Measurements from ENCODE around the gene PRR5L.
A peak's percentile ranks its signal among the peaks of the same experiment; 100 is the strongest.

PRR5L gene

DNA sequence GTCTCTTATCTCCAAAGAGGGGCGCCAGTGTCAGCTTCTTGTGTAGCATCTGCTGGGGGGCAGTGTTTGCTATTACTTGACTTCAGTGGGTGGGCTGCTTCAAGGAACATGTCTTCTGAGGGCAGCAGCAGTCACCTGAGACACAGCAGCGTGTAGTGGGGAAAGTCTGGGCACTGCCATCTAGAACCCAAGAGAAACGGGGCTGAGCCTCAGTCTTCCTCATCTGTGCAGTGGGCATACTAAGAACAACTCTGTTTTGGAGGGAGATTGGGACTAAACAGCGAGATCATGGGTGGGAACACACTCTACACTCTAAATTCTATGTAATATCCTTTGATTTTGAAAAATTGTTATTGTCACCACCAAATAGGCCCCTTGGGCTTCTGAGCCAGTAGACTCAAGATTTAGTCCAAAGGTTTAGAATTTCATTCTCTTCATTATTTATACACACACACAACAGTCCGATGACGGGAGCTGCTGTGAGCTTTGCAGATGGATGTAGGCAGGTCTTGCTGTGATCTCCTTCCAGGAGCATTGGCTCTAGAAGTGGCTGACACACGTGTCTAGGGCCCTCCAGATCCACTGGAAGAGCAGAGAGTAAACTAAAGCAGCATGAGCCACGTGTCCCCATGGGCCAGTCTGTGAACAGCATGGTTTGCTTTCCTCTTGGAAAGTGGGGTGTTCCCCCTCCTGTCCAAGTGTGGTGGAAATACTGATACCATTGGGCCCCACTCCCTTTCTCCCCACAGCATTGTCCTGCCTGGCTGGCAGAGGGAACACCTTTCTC is 162.2 kb downstream of the PRR5L start:
- no peak overlapping the region for H3K9ac ChIP-seq (ENCODE audit: low read length)
- no peaks in the 10 kb centered on the region for H3K36me3 ChIP-seq (ENCODE audit: control insufficient read depth, insufficient read depth, low read length, severe bottlenecking)

DNA sequence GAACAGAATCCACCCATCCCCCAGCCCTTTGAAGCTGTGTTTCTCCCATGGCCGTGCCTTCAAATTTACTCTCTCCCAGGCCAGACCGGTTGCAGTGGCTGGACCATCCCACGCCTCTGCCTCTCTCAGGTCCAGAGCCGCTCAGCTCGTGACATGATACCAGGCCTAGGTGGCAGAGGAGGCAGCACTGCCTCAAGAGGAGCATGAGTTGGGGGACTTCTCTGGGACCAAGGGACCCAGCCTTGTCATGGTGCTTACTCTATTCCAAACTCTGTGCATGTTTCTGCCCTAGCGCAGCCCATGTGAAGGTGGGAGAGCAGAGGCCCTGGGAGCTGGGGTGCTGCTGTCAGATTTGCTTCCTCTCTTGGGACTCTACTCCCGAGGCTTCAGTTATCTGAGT is 163.0 kb downstream of the PRR5L start:
- H3K9me3 ChIP-seq (ENCODE audit: control insufficient read depth, low read length): no peaks in the 10 kb centered on the region
- DNase-seq (ENCODE audit: low read depth): no peak
- H3K36me3 ChIP-seq (ENCODE audit: control insufficient read depth, insufficient read depth, low read length, severe bottlenecking): no peaks in the 10 kb centered on the region
- H3K27me3 ChIP-seq (replicated peaks; ENCODE audit: control insufficient read depth, insufficient read depth, low read length): no peaks in the 10 kb centered on the region
- no peak overlapping the region for H3K9ac ChIP-seq (ENCODE audit: low read length)
- peaks cover 22% of the 10 kb centered on the region for H3K4me1 ChIP-seq (ENCODE audit: control insufficient read depth, insufficient read depth, low read length)
- H3K4me3 ChIP-seq (ENCODE audit: low read length): no peak overlapping the region

More for the DNA sequence above, 162.2 kb downstream of the PRR5L start:
- Histone ChIP-seq H3K4me3 (ENCODE audit: low read length) (no peak overlapping the region), H3K9me3 (ENCODE audit: control insufficient read depth, low read length) (no peaks in the 10 kb centered on the region), H3K4me1 (ENCODE audit: control insufficient read depth, insufficient read depth, low read length) (peaks cover 22% of the 10 kb centered on the region), H3K27me3 (replicated peaks; ENCODE audit: control insufficient read depth, insufficient read depth, low read length) (no peaks in the 10 kb centered on the region)
- DNase-seq (ENCODE audit: low read depth): no peak

DNA sequence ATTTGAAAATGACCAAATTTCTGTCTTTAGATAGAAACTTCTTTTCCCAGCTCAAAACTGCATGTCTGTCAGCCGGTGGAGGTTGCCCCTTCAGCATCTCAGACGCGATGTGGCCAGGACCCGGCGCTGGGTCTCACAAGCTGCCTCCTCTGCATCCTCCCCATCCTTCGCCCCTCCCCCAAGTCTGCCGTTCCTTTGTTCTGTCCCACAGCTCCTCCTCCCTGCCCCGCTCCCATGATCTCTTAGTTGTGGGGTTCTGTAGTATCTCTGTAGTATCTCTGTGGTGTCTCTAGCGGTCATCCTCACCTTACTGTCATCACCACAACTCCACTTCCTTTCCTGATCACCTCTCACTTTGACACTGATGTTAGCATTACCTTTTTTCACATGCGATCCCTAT is 164.1 kb downstream of the PRR5L start:
- H3K27me3 ChIP-seq (replicated peaks; ENCODE audit: control insufficient read depth, insufficient read depth, low read length): no peaks in the 10 kb centered on the region
- DNase-seq (ENCODE audit: low read depth): no peak
- H3K9me3 ChIP-seq (ENCODE audit: control insufficient read depth, low read length): no peaks in the 10 kb centered on the region
- no peak overlapping the region for H3K4me3 ChIP-seq (ENCODE audit: low read length)
- H3K9ac ChIP-seq (ENCODE audit: low read length): no peak overlapping the region
- H3K36me3 ChIP-seq (ENCODE audit: control insufficient read depth, insufficient read depth, low read length, severe bottlenecking): no peaks in the 10 kb centered on the region
- H3K4me1 ChIP-seq (ENCODE audit: control insufficient read depth, insufficient read depth, low read length): peaks cover 17% of the 10 kb centered on the region

DNA sequence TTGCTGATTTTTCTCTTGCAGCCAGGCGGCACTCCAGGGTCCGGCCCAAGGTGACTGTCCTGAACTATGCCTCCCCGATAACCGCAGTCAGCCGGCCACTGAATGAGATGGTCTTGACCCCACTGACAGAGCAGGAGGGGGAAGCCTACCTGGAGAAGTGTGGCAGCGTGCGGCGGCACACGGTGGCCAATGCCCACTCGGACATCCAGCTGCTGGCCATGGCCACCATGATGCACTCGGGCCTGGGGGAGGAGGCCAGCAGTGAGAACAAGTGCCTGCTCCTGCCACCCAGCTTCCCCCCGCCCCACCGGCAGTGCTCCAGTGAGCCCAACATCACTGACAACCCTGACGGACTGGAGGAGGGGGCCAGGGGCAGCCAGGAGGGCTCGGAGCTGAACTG is 166.2 kb downstream of the PRR5L start:
- no peaks in the 10 kb centered on the region for H3K4me1 ChIP-seq (ENCODE audit: control insufficient read depth, insufficient read depth, low read length)
- no peaks in the 10 kb centered on the region for H3K9me3 ChIP-seq (ENCODE audit: control insufficient read depth, low read length)

DNA sequence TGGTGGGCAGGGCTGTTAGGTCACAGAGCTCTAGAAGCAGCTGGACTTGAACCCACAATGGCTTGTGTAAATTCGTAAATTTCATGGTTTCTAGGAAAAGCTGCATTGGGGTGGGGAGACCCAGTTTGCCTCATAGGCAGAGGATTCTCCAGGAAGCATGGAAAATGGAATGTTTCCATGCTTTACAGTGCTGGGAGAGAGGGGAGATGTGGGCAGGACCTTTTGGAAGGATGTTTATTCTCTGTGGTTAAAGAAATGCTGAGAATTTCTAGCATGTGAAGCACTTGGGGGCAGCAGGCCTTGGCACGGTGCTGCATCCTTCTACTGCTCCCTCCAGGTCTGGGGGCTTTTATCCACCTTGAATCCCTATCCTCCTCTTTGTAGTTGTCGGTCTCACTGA is 167.7 kb downstream of the PRR5L start:
- Histone ChIP-seq H3K27me3 (replicated peaks; ENCODE audit: control insufficient read depth, insufficient read depth, low read length) (no peaks in the 10 kb centered on the region), H3K36me3 (ENCODE audit: control insufficient read depth, insufficient read depth, low read length, severe bottlenecking) (no peaks in the 10 kb centered on the region), H3K4me3 (ENCODE audit: low read length) (no peak overlapping the region), H3K4me1 (ENCODE audit: control insufficient read depth, insufficient read depth, low read length) (no peaks in the 10 kb centered on the region), H3K9me3 (ENCODE audit: control insufficient read depth, low read length) (no peaks in the 10 kb centered on the region), H3K9ac (ENCODE audit: low read length) (no peak overlapping the region)
- DNase-seq (ENCODE audit: low read depth): no peak

More for the DNA sequence above, 166.2 kb downstream of the PRR5L start:
- Histone ChIP-seq H3K4me3 (ENCODE audit: low read length) (no peak overlapping the region), H3K36me3 (ENCODE audit: control insufficient read depth, insufficient read depth, low read length, severe bottlenecking) (no peaks in the 10 kb centered on the region), H3K27me3 (replicated peaks; ENCODE audit: control insufficient read depth, insufficient read depth, low read length) (no peaks in the 10 kb centered on the region), H3K9ac (ENCODE audit: low read length) (no peak overlapping the region)
- no peak for DNase-seq (ENCODE audit: low read depth)

DNA sequence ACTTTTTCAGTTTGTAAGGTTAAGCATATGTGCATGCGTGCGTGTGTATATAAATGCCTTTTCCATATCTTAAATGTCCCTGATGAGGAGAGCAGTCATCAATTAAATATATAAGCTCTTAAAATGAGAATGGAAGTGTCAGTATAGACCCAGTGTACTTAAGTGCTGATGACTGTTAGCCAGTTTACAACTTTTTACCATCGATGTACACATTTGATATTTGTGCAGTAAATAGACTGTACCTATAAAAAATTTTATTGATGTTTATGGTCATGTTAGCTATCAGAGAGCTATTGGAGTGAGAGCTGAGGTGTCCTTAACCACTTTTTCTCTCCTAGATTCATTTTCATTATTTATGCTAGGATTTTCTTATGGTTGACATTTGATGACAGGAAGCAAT is 168.6 kb downstream of the PRR5L start:
- no peak for DNase-seq (ENCODE audit: low read depth)
- H3K9me3 ChIP-seq (ENCODE audit: control insufficient read depth, low read length): no peaks in the 10 kb centered on the region
- H3K36me3 ChIP-seq (ENCODE audit: control insufficient read depth, insufficient read depth, low read length, severe bottlenecking): no peaks in the 10 kb centered on the region
- H3K4me1 ChIP-seq (ENCODE audit: control insufficient read depth, insufficient read depth, low read length): peaks cover 3% of the 10 kb centered on the region
- H3K4me3 ChIP-seq (ENCODE audit: low read length): no peak overlapping the region
- H3K27me3 ChIP-seq (replicated peaks; ENCODE audit: control insufficient read depth, insufficient read depth, low read length): no peaks in the 10 kb centered on the region
- no peak overlapping the region for H3K9ac ChIP-seq (ENCODE audit: low read length)

DNA sequence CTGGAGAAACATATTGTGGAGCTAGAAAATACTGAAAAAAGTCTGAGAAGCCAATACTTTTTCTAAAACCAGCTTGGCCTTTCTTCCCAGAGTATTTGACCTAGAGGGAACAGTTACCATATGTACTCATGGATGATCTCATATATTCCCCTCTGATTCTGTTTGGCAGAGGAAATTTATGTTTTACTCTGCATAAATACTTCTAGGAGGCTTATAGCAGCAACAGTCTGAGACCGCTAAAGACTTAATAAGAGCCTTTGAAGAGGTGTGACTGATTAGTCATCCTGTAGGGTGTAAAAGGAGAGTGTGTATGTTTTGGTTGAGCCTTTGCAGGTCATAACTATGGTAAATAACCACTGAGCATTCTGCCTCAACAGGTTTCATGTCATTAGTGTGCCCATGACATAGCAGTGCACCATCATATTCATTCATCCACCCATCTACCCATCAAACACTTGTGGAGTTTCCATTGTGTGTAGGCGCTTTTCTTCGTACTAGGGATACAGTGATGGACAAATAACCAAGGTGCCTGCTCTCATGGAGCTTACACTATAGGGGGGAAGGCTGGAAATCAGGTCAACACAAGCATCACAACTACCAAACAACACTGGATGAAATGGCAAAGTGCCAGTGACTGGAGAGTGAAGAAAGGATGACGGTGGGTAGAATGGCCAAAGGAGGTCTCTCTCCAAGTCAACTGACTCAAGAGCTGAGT is 169.5 kb downstream of the PRR5L start:
- no peak overlapping the region for H3K9ac ChIP-seq (ENCODE audit: low read length)
- no peaks in the 10 kb centered on the region for H3K36me3 ChIP-seq (ENCODE audit: control insufficient read depth, insufficient read depth, low read length, severe bottlenecking)
- no peaks in the 10 kb centered on the region for H3K27me3 ChIP-seq (replicated peaks; ENCODE audit: control insufficient read depth, insufficient read depth, low read length)
- H3K4me1 ChIP-seq (ENCODE audit: control insufficient read depth, insufficient read depth, low read length): peaks cover 12% of the 10 kb centered on the region
- no peak overlapping the region for H3K4me3 ChIP-seq (ENCODE audit: low read length)
- H3K9me3 ChIP-seq (ENCODE audit: control insufficient read depth, low read length): no peaks in the 10 kb centered on the region
- no peak for DNase-seq (ENCODE audit: low read depth)

DNA sequence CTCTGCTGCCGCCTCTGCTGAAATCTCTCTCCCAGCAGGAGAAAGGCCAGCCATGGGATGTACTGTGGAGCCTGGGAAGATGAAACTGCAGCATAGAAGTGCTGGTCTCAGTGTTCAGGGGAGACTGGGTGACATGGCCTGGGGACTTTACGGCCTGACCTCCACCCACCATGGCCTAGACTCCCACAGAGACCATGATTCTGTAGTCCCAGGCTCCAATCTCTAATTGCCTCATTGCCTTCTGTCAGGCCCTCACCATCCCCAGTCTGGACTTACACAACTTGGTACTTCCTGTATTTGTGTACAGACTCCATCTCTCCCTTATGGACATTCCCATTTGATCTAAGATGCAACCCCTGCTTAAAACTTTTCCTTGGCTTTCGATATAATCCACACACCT is 170.9 kb downstream of the PRR5L start:
- no peak for DNase-seq (ENCODE audit: low read depth)
- no peaks in the 10 kb centered on the region for H3K27me3 ChIP-seq (replicated peaks; ENCODE audit: control insufficient read depth, insufficient read depth, low read length)
- H3K9me3 ChIP-seq (ENCODE audit: control insufficient read depth, low read length): no peaks in the 10 kb centered on the region
- no peaks in the 10 kb centered on the region for H3K36me3 ChIP-seq (ENCODE audit: control insufficient read depth, insufficient read depth, low read length, severe bottlenecking)
- H3K9ac ChIP-seq (ENCODE audit: low read length): no peak overlapping the region
- H3K4me3 ChIP-seq (ENCODE audit: low read length): no peak overlapping the region
- peaks cover 14% of the 10 kb centered on the region for H3K4me1 ChIP-seq (ENCODE audit: control insufficient read depth, insufficient read depth, low read length)

DNA sequence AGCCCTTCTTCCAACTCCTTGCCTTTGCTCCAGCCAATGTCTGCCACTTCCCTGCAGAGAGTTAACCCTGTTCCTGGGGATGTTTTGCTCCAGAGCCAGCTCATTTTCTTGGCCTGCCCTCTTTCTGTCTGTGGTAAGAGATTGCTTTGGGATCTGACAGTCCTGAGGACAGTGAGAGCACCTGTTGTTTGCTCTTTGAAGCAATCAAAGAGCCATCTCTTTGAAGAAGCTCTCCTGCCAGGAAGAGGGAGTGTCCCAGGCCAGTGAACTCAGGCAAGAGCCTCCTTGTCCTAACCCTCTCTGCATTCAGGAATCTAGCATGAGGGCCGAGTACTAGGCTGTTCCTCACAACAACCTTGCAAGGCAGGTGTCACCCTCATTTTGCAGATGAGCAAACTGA is 171.8 kb downstream of the PRR5L start:
- Histone ChIP-seq H3K9ac (ENCODE audit: low read length) (no peak overlapping the region), H3K27me3 (replicated peaks; ENCODE audit: control insufficient read depth, insufficient read depth, low read length) (no peaks in the 10 kb centered on the region)

DNA sequence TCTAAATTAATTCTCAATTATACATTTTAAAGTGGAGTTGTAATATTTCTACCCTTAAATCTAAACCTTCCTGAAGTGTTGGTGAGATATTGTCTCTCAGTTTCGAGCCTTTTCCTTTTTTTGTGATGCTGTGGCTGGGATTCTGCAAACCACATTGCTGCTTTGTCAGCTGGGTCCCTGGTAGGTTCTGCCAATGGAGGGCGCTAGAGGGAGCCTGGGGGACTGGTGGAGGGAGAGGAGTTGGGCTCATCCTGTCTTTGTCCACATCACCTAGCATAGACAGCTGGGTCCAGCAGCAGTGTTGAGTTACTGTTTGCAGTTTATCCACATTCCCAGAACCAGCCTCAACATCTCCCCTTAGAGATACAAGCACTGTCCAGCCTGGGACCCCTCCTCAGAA is 173.0 kb downstream of the PRR5L start:
- no peaks in the 10 kb centered on the region for H3K27me3 ChIP-seq (replicated peaks; ENCODE audit: control insufficient read depth, insufficient read depth, low read length)
- no peak overlapping the region for H3K9ac ChIP-seq (ENCODE audit: low read length)

More for the DNA sequence above, 171.8 kb downstream of the PRR5L start:
- Histone ChIP-seq H3K4me1 (ENCODE audit: control insufficient read depth, insufficient read depth, low read length) (peaks cover 14% of the 10 kb centered on the region), H3K36me3 (ENCODE audit: control insufficient read depth, insufficient read depth, low read length, severe bottlenecking) (no peaks in the 10 kb centered on the region), H3K9me3 (ENCODE audit: control insufficient read depth, low read length) (no peaks in the 10 kb centered on the region), H3K4me3 (ENCODE audit: low read length) (no peak overlapping the region)
- no peak for DNase-seq (ENCODE audit: low read depth)

DNA sequence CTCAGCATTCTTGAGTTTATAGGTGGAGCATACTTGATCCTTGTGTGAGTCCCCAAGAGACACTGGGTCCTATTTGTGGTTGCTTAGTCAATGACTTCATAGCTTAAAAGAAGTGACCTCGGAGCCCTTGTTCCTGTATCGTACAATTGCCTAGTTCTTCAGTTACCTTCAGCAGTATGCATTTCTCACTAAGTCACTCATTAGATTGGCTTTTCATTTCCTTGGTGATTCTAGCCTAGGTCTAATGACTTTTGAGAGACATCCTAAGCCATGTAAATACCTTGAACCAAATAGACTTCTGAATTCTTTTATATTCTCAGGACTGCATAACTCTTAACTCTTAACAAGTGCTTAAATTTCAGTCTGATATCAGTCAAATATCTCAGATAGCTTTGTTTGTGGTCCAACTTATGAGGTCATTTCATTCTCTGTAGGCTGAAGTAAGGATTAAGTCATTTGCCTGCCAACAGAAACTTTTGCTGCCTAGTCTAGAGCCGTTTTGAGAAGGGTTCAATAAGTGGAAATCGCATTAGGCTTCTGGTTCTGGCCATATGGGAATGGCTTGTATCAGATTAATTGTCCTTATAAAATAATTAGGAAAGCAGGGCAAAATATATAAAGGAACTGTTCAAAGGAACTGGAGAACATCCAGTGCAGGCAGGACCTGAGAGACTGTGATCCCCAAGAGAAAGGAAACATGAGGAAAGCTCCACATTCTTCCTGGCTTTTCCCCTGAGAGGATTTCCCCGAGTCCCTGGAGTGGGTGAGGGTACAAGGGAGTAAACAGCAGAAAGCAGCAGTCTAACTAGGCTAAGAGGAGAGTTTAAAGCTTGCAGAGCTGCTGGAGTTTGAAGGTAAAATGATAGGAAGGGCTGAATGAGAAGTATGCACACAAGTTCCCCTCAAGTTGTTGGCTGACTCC is 174.1 kb downstream of the PRR5L start:
- Histone ChIP-seq H3K36me3 (ENCODE audit: control insufficient read depth, insufficient read depth, low read length, severe bottlenecking) (no peaks in the 10 kb centered on the region), H3K9me3 (ENCODE audit: control insufficient read depth, low read length) (no peaks in the 10 kb centered on the region), H3K9ac (ENCODE audit: low read length) (no peak overlapping the region), H3K4me3 (ENCODE audit: low read length) (no peak overlapping the region), H3K4me1 (ENCODE audit: control insufficient read depth, insufficient read depth, low read length) (peaks cover 14% of the 10 kb centered on the region), H3K27me3 (replicated peaks; ENCODE audit: control insufficient read depth, insufficient read depth, low read length) (no peaks in the 10 kb centered on the region)
- peak; percentile 49 for DNase-seq (ENCODE audit: low read depth)

More for the DNA sequence above, 173.0 kb downstream of the PRR5L start:
- DNase-seq (ENCODE audit: low read depth): peak; percentile 38
- Histone ChIP-seq H3K36me3 (ENCODE audit: control insufficient read depth, insufficient read depth, low read length, severe bottlenecking) (no peaks in the 10 kb centered on the region), H3K4me1 (ENCODE audit: control insufficient read depth, insufficient read depth, low read length) (peaks cover 14% of the 10 kb centered on the region), H3K4me3 (ENCODE audit: low read length) (no peak overlapping the region), H3K9me3 (ENCODE audit: control insufficient read depth, low read length) (no peaks in the 10 kb centered on the region)
